Uterus (tissue), 4 donors: ENCODE measurements around the gene PRDM11. TPM values are rescaled to one million over a fixed set of nuclear protein-coding genes. Genes with fewer than 3 reads are reported as not detected.

Experiments
- DNase-seq, 2 donors: peaks; one replicate each; pipeline ENCODE4 v3.0.0-alpha.2; 2019 to 2020
- H3K27ac ChIP-seq, 2 donors: fragments of 200-600 bp; sonication (generic); 1 replicate in 1 of 2; 2 replicates in 1 of 2; pipeline ENCODE4 v1.5.1; 2016 to 2018
- H3K27me3 ChIP-seq, 2 donors: fragments of 200-600 bp; sonication (generic); one replicate each; pipeline ENCODE4 v1.5.1; 2018 to 2019; ENCODE audit warnings: control low read depth in 1 of 2
- H3K36me3 ChIP-seq, 2 donors: fragments of 200-600 bp; sonication (generic); one replicate each; pipeline ENCODE4 v1.5.1; 2019; ENCODE audit warnings: control low read depth in 1 of 2
- H3K4me1 ChIP-seq, 2 donors: fragments of 200-600 bp; sonication (generic); one replicate each; pipeline ENCODE4 v1.5.1; 2018 to 2019; ENCODE audit warnings: control low read depth in 1 of 2
- H3K4me3 ChIP-seq, 2 donors: fragments of 200-600 bp; sonication (generic); 1 replicate in 1 of 2; 2 replicates in 1 of 2; pipeline ENCODE4 v1.5.1; 2018 to 2019; ENCODE audit warnings: mild to moderate bottlenecking in 1 of 2
- H3K9me3 ChIP-seq, 2 donors: fragments of 200-600 bp; sonication (generic); one replicate each; pipeline ENCODE4 v1.5.1; 2019; ENCODE audit warnings: control low read depth in 1 of 2
- CTCF ChIP-seq, 4 experiments: fragments of 200-600 bp in 2 of 4; fragments of 450-650 bp in 2 of 4; sonication (generic) in 2 of 4; IDR thresholded peaks; one replicate each; pipeline ENCODE4 v1.5.1; 2016 to 2019; ENCODE audit warnings: antibody characterized with exemption in 4 of 4, mild to moderate bottlenecking in 2 of 4, moderate library complexity in 1 of 4
- POLR2A ChIP-seq, 2 donors: fragments of 450-650 bp; IDR thresholded peaks; one replicate each; pipeline ENCODE4 v1.6.1; 2016; ENCODE audit warnings: antibody characterized with exemption in 2 of 2, mild to moderate bottlenecking in 1 of 2, moderate library complexity in 1 of 2
- intact Hi-C: fragments of 100-400 bp; cut with DNase I; formaldehyde crosslinking; loops from one replicate; pipeline ENCODE4 v1.15.1; 2023; ENCODE audit warnings: low total_unique reads
- total RNA-seq, 4 donors: library from RNA; depleted of rRNA in 3 of 4; stranded (reverse); fragments of >200 nt in 3 of 4; gene quantifications; one replicate each; pipeline versions ENCODE4 v1.1.0 to v1.2.4, GENCODE V29; 2014 to 2023
- donor health status: DM: yes; HTN: yes; CAD: no.

The PRDM11 gene
- total RNA-seq, 4 donors from 2014 or later, result 7.4 to 318 (median 58.5) TPM

- TF ChIP-seq POLR2A (IDR thresholded peaks at IDR 0.05) (no peak), CTCF (IDR thresholded peaks at IDR 0.05) (no peak)
- intact Hi-C loops, result no loop called here
- no peak for DNase-seq
- H3K27ac ChIP-seq, result no peak overlapping the region
- no peaks in the 10 kb centered on the region for H3K27me3 ChIP-seq
- H3K4me1 ChIP-seq, result no peaks in the 10 kb centered on the region
- H3K36me3 ChIP-seq, result no peaks in the 10 kb centered on the region
- no peak overlapping the region for H3K4me3 ChIP-seq
- H3K9me3 ChIP-seq, result no peaks in the 10 kb centered on the region
Observed at GRCh38 chr11:45102361-45102809, 44.1 kb upstream of the PRDM11 start.

- TF ChIP-seq CTCF (IDR thresholded peaks at IDR 0.05) (peak; percentile 82 to 98 (median 94)), POLR2A (IDR thresholded peaks at IDR 0.05) (no peak)
- DNase-seq, result peak in 1 of 2 donors; percentile 47
- H3K36me3 ChIP-seq, result no peaks in the 10 kb centered on the region
- no peak overlapping the region for H3K27ac ChIP-seq
- H3K4me1 ChIP-seq, result no peaks in the 10 kb centered on the region
- no peaks in the 10 kb centered on the region for H3K27me3 ChIP-seq
- no peak overlapping the region for H3K4me3 ChIP-seq
- no peaks in the 10 kb centered on the region for H3K9me3 ChIP-seq
- intact Hi-C loops, result no loop called here
Observed at GRCh38 chr11:45102810-45103621, 43.4 kb upstream of the PRDM11 start.

- intact Hi-C loops, result loop anchor here (2.0 kb wide), 1 partner anchor 169 kb away; no protein-coding TSS in a partner anchor
- Histone ChIP-seq H3K4me1 (no peaks in the 10 kb centered on the region), H3K27ac (no peak overlapping the region), H3K9me3 (no peaks in the 10 kb centered on the region), H3K36me3 (no peaks in the 10 kb centered on the region), H3K4me3 (no peak overlapping the region), H3K27me3 (no peaks in the 10 kb centered on the region)
- DNase-seq, result no peak
- TF ChIP-seq POLR2A (IDR thresholded peaks at IDR 0.05) (no peak), CTCF (IDR thresholded peaks at IDR 0.05) (no peak)
Observed at GRCh38 chr11:45104006-45104789, 42.2 kb upstream of the PRDM11 start.

GRCh38 chr11:45104790-45105084 lies 41.7 kb upstream of the PRDM11 start:
- Histone ChIP-seq H3K4me3 (no peak overlapping the region), H3K36me3 (no peaks in the 10 kb centered on the region), H3K27me3 (no peaks in the 10 kb centered on the region), H3K4me1 (no peaks in the 10 kb centered on the region), H3K27ac (no peak overlapping the region), H3K9me3 (no peaks in the 10 kb centered on the region)
- intact Hi-C loops, result loop anchor here (2.0 kb wide), 1 partner anchor 170 kb away; no protein-coding TSS in a partner anchor
- no peak for DNase-seq
- TF ChIP-seq POLR2A (IDR thresholded peaks at IDR 0.05), result no peak
- no peak for TF ChIP-seq CTCF (IDR thresholded peaks at IDR 0.05)
